ENCODE measurements around the gene RAB27A. TPM values are rescaled to one million over a fixed set of nuclear protein-coding genes. Genes with fewer than 3 reads are reported as not detected.

RAB27A gene
- total RNA-seq, 1 experiment from 2014 or later, result 0.90 TPM

GRCh38 chr15:55196458-55197361, 92.9 kb downstream of the RAB27A start, which contains the start of gene RSL24D1:
Gene RSL24D1, minus strand, starts transcription at chr15:55196941. Its CDS starts 51 bp downstream, at chr15:55196890.
- H3K36me3 ChIP-seq (replicated peaks; ENCODE audit: control insufficient read depth, insufficient read depth, low read length), result peaks cover 5% of the 10 kb centered on the region
- DNase-seq, result peak; percentile 84
- H3K4me3 ChIP-seq (ENCODE audit: insufficient read depth, low read depth, low read length), result peak within 1 kb of the TSS; percentile 64
- no peaks in the 10 kb centered on the region for H3K27me3 ChIP-seq (ENCODE audit: control insufficient read depth, insufficient read depth, low read length)

GRCh38 chr15:55195996-55196395, 93.6 kb downstream of the RAB27A start:
- DNase-seq, result no peak
- Histone ChIP-seq H3K4me3 (ENCODE audit: insufficient read depth, low read depth, low read length) (peak overlapping the region; percentile 64), H3K27me3 (ENCODE audit: control insufficient read depth, insufficient read depth, low read length) (no peaks in the 10 kb centered on the region), H3K36me3 (replicated peaks; ENCODE audit: control insufficient read depth, insufficient read depth, low read length) (peaks cover 5% of the 10 kb centered on the region)

GRCh38 chr15:55194256-55194655, 95.4 kb downstream of the RAB27A start:
- H3K27me3 ChIP-seq (ENCODE audit: control insufficient read depth, insufficient read depth, low read length), result no peaks in the 10 kb centered on the region
- H3K36me3 ChIP-seq (replicated peaks; ENCODE audit: control insufficient read depth, insufficient read depth, low read length), result peaks cover 8% of the 10 kb centered on the region
- no peak overlapping the region for H3K4me3 ChIP-seq (ENCODE audit: insufficient read depth, low read depth, low read length)
- DNase-seq, result no peak

GRCh38 chr15:55186331-55186730, 103.3 kb downstream of the RAB27A start:
- Histone ChIP-seq H3K27me3 (ENCODE audit: control insufficient read depth, insufficient read depth, low read length) (no peaks in the 10 kb centered on the region), H3K36me3 (replicated peaks; ENCODE audit: control insufficient read depth, insufficient read depth, low read length) (peaks cover 13% of the 10 kb centered on the region), H3K4me3 (ENCODE audit: insufficient read depth, low read depth, low read length) (no peak overlapping the region)
- no peak for DNase-seq

- H3K4me3 ChIP-seq (ENCODE audit: insufficient read depth, low read depth, low read length), result no peak overlapping the region
- H3K36me3 ChIP-seq (replicated peaks; ENCODE audit: control insufficient read depth, insufficient read depth, low read length), result peaks cover 17% of the 10 kb centered on the region
- no peak for DNase-seq
- H3K27me3 ChIP-seq (ENCODE audit: control insufficient read depth, insufficient read depth, low read length), result no peaks in the 10 kb centered on the region
These were observed 105.9 kb downstream of the RAB27A start for GRCh38 chr15:55183679-55184078.

- no peaks in the 10 kb centered on the region for H3K27me3 ChIP-seq (ENCODE audit: control insufficient read depth, insufficient read depth, low read length)
- no peak overlapping the region for H3K4me3 ChIP-seq (ENCODE audit: insufficient read depth, low read depth, low read length)
- DNase-seq, result no peak
- H3K36me3 ChIP-seq (replicated peaks; ENCODE audit: control insufficient read depth, insufficient read depth, low read length), result peaks cover 14% of the 10 kb centered on the region
These were observed 110.5 kb downstream of the RAB27A start for GRCh38 chr15:55179141-55179540.

DNA sequence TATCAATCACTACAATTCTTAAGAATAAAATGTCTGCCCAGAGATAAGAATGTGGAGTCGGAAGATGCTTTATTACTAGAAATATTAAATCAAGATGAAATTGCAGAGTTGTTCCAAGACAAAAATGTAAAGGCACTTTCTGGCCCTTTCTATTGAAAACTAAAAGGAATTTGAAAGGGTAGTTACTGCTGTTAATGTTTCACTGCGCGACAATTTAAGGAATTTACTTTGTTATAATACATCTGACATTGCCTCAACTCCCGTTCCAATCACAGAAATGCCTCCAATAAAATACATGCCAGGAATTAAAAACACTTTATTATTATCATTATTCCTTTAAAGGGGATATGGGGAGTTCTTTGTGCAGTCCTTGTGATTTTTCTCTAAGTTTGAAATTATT, 119.3 kb downstream of the RAB27A start:
- H3K36me3 ChIP-seq (replicated peaks; ENCODE audit: control insufficient read depth, insufficient read depth, low read length), result no peaks in the 10 kb centered on the region
- no peaks in the 10 kb centered on the region for H3K27me3 ChIP-seq (ENCODE audit: control insufficient read depth, insufficient read depth, low read length)
- no peak for DNase-seq

GRCh38 chr15:55168350-55168974, 121.2 kb downstream of the RAB27A start:
- no peaks in the 10 kb centered on the region for H3K36me3 ChIP-seq (replicated peaks; ENCODE audit: control insufficient read depth, insufficient read depth, low read length)
- H3K4me3 ChIP-seq (ENCODE audit: insufficient read depth, low read depth, low read length), result no peak overlapping the region
- H3K27me3 ChIP-seq (ENCODE audit: control insufficient read depth, insufficient read depth, low read length), result no peaks in the 10 kb centered on the region
- peak; percentile 76 for DNase-seq

More for the DNA sequence above, 119.3 kb downstream of the RAB27A start:
- no peak overlapping the region for H3K4me3 ChIP-seq (ENCODE audit: insufficient read depth, low read depth, low read length)

DNA sequence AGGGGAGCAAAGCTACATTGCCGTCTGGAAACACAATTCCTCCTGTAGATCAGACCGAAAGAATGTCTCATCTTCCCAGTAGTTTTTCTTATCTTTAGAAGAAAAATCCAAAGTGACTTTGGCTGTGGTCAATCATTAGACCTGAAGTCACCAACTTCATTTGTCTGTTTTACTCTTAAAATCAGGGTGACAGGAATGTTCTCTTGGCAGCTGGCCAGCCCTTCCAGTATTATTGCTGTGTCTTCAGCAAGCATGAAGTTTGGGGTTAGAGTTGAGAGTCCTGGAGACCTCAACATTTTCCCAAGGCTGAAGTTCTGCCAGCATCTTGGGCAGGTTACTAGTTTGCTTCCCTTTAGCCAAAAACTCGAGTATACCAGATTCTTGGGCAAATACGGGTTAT, 125.3 kb downstream of the RAB27A start:
- H3K27me3 ChIP-seq (ENCODE audit: control insufficient read depth, insufficient read depth, low read length), result no peaks in the 10 kb centered on the region
- H3K36me3 ChIP-seq (replicated peaks; ENCODE audit: control insufficient read depth, insufficient read depth, low read length), result no peaks in the 10 kb centered on the region
- H3K4me3 ChIP-seq (ENCODE audit: insufficient read depth, low read depth, low read length), result no peak overlapping the region
- no peak for DNase-seq

Other genes with a start within 250 kb of the RAB27A start
- 106 and 117 TPM in 2 replicates for gene RSL24D1, start 92.9 kb downstream of the RAB27A start, total RNA-seq (2014; rRNA removed; shearing (Covaris generic))
- 18.8 and 20.1 TPM in 2 replicates for gene PIGBOS1, start 29.3 kb upstream of the RAB27A start, total RNA-seq (2014; rRNA removed; shearing (Covaris generic))
- gene PIGB, start 29.4 kb upstream of the RAB27A start, total RNA-seq (2014; rRNA removed; shearing (Covaris generic)), result 7.1 and 10.1 TPM in 2 replicates
- gene CCPG1, start 118.5 kb upstream of the RAB27A start, total RNA-seq (2014; rRNA removed; shearing (Covaris generic)), result 14.3 and 23.8 TPM in 2 replicates
- gene PIERCE2, start 118.7 kb upstream of the RAB27A start, total RNA-seq (2014; rRNA removed; shearing (Covaris generic)), result 1.5 and 3.1 TPM in 2 replicates
- 0.48 and 1.1 TPM in 2 replicates for gene DNAAF4, start 218.4 kb upstream of the RAB27A start, total RNA-seq (2014; rRNA removed; shearing (Covaris generic))

All from H7 (cell line).